ENCODE measurements around the gene NFKBIZ.
"Not testable (repeated sequence)": the region's sequence is repeated elsewhere in the genome, so short reads cannot be mapped to it uniquely, and the experiment has no call there.

Gene NFKBIZ

GRCh38 chr3:101879102-101879501 lies 29.8 kb downstream of the NFKBIZ start:
- no peak for DNase-seq

- DNase-seq, result no peak
These were observed 30.4 kb downstream of the NFKBIZ start for GRCh38 chr3:101879623-101880284.

- no peak for DNase-seq
These were observed 35.5 kb downstream of the NFKBIZ start for GRCh38 chr3:101884776-101885175.

- not testable (repeated sequence) for DNase-seq
These were observed 36.3 kb downstream of the NFKBIZ start for GRCh38 chr3:101885584-101885983.

GRCh38 chr3:101886626-101887025 lies 37.3 kb downstream of the NFKBIZ start:
- DNase-seq, result no peak

GRCh38 chr3:101888653-101889052 lies 39.3 kb downstream of the NFKBIZ start:
- DNase-seq, result no peak

- no peak for DNase-seq
These were observed 41.4 kb downstream of the NFKBIZ start for GRCh38 chr3:101890716-101891115.

GRCh38 chr3:101892648-101893047 lies 43.3 kb downstream of the NFKBIZ start:
- DNase-seq, result no peak

- DNase-seq, result no peak
These were observed 46.9 kb downstream of the NFKBIZ start for GRCh38 chr3:101896083-101896757.

- DNase-seq, result no peak
These were observed 47.7 kb downstream of the NFKBIZ start for GRCh38 chr3:101897013-101897412.

- DNase-seq, result no peak
These were observed 48.7 kb downstream of the NFKBIZ start for GRCh38 chr3:101898039-101898438.

- no peak for DNase-seq
These were observed 49.4 kb downstream of the NFKBIZ start for GRCh38 chr3:101898752-101899169.

- no peak for DNase-seq
These were observed 51.0 kb downstream of the NFKBIZ start for GRCh38 chr3:101900316-101900715.

- no peak for DNase-seq
These were observed 51.4 kb downstream of the NFKBIZ start for GRCh38 chr3:101900736-101901135.

GRCh38 chr3:101902041-101902440 lies 52.7 kb downstream of the NFKBIZ start:
- DNase-seq, result no peak

GRCh38 chr3:101903451-101903871 lies 54.1 kb downstream of the NFKBIZ start:
- DNase-seq, result no peak

GRCh38 chr3:101905573-101905972 lies 56.3 kb downstream of the NFKBIZ start:
- not testable (repeated sequence) for DNase-seq

Measured in SHP77 treated with DMSO at 0.1 percent for 48 hours (cell line).